DLD1 (cell line): ENCODE measurements around the gene KCNK5.

Experiments
- in situ Hi-C: cut with HindIII; loops from 2 replicates; pipeline ENCODE4 v1.10.0; 2017; ENCODE audit warnings: low sequenced_read_pairs

KCNK5 gene

GRCh38 chr6:39199976-39200375 is 29.3 kb downstream of the KCNK5 start:
- in situ Hi-C loops, result no loop called here

DNA sequence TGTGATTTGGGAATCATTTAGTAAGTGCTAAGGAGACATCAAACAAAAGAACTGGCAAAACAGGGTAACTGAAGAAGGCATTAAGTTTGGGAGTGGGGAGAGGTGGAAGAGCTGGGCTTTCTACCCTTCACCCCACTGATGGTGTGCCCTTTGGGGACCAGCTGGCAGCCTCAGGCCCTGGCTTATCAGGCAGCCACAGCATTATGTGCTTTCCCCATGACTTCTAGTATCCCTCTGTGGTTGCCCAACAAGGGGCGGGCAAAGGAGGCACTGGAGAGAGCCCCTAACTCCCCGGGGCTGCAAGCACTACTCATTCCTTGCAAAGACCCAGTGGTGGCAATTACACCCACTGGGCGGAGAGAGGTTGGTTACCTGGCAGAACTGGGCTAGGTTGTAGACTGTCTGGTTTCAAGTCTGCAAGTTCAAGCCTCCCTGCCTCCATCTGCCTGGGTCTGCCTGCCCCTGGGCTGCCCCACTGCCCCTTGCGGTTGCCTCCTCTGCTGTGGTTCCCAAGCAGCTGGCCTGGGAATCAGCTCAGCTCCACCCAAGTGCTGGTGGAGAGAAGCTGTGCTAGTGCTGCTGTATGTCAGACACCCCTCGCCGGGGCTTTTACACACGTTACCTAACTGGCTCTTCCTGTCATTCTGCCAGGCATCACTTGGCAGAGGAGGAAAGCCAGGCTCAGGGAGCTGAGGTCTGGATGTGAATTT is 29.9 kb downstream of the KCNK5 start:
- in situ Hi-C loops, result no loop called here

- in situ Hi-C loops, result no loop called here
Observed at GRCh38 chr6:39198528-39198927, 30.7 kb downstream of the KCNK5 start.

GRCh38 chr6:39197922-39198500 is 31.3 kb downstream of the KCNK5 start:
- in situ Hi-C loops, result no loop called here

- in situ Hi-C loops, result no loop called here
Observed at GRCh38 chr6:39197521-39197920, 31.8 kb downstream of the KCNK5 start.

- in situ Hi-C loops, result no loop called here
Observed at GRCh38 chr6:39196673-39197091, 32.6 kb downstream of the KCNK5 start.

DNA sequence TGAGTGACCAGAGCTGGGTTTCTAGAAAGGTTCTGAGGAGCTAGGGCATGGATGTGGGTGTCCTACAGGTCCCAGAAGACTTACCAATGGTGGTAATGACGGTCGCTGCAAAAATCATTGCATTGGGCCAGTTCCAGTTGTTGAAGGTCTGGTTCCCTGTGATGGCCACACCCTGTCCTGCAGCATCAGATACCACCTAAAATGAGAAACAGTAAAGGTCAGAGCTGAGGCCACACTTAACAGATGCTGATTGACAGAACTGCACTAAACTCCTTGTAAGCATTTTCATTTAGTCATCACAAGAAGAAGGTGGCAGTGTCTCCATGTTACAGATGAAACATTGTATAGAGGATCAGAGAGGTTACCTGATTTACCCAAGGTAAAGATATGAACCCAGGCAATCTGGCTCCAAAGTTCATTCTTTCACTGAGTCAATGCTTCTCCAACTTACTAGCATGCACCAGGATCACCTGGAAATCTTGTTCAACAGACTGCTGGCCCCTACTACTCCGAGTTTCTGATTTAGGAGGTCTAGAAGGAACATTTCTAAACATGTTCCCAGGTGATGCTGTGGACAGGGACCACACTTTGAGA is 33.4 kb downstream of the KCNK5 start:
- in situ Hi-C loops, result no loop called here

GRCh38 chr6:39194466-39194865 is 34.8 kb downstream of the KCNK5 start:
- in situ Hi-C loops, result no loop called here

DNA sequence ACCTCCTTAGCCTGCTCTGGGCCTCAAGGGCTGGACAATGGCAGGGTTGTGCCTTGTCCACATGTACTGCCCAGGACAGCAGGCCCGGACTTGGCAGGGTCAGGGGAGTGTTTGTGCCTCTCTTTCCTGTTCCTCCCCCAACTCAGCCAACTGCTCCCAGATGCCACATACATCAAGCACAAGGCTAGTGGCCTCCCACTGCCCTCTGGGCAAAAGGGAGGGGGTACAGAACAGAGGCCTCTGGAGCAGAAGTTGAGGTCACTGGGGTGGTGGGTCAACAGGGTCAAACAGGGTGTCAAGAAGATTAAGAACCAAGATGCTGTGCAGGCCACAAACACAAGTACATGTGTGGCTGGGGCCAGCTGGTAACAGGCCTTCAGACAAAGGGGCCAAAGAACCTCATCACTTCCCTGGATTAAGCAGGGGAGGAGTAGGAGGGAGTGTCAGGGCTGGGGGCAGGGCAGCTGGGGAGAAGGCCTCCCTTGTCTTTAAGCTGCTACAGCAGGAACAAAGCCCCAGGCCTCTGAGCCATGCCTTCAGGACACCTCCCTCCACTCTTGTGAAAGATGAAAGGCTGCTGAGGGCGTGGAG is 36.0 kb downstream of the KCNK5 start:
- in situ Hi-C loops, result no loop called here

DNA sequence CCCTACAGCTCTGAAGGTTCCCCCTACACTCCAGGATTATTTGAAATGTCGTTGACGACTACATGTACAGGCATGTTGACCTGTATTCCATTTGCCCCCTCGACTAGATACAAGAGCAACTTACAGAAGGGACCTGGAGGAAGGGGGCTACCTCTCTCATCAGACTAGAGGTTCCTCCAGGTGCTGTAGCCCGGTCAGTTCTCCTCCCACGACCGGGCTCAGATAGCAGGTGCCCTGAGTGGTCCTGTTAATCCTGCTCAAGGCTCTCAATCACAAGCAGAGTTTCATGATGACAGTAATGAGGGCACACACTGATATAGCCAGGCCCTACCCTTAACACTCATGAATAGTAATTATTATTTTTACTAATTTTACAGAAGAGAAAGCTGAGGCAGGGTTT is 36.5 kb downstream of the KCNK5 start:
- in situ Hi-C loops, result no loop called here

DNA sequence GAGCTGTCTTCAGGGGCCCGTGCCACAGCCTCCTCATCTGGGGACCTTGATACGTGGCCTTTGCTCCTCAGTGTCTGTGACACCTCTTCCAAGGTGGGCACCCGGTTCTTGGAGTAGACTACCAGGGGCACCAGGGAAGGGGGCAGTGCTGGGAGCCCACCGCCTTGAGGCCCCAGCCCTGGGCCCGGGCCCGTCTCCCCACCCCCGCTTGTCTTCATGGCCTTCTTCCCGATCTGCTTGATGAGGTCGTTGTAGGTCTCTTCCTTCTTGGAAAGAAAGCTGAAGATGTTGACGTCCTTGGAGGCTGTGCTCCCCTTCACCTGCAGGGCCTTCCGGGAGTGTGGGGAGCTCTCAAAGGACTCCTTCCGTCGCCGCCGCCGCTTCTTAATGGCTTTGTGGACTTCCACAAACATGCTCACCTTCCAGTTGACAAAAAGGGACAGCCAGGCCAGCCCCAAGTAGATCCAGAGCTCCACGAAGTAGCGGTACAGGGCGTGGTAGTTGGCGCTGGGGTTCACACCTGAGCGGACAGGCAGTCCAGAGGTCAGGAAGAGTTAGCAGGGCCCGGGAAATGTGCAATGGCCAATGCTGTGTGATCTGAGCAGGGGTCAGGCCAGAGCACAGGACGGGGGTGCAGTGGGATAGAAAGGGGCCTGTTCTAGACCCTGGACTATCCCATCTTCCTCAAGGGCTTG is 37.9 kb downstream of the KCNK5 start:
- in situ Hi-C loops, result no loop called here

- in situ Hi-C loops, result no loop called here
Observed at GRCh38 chr6:39190545-39191235, 38.6 kb downstream of the KCNK5 start.

DNA sequence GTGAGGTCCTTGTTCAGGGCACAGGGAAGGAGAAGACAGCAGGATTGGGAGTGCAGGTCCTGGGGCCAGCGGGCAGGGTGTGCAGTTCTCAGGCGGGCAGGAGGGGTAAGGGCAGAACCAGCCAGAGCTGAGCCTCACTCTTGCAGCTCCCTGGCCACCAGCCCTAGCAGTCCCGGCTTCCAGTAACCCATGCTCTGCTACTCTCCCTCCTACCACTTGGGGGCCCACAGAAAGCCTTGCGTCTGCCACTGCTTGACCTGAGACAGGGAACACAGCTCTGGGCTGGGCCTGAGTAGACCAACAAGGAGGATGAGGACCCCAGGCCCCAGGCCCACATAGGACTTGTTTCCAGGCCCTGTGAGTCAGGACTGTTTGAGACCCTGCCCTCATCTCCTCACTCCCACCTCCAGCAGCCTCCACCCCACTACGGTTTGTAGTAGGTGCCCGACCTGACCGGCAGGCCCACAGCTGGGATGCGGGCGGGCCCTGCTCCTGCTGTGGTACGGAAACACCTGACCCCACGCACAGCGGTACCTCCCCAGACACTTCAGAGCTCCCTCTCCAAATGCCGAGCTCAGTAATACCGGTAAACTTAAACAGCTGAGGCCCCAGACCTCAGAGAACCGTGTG is 39.2 kb downstream of the KCNK5 start:
- in situ Hi-C loops, result no loop called here

GRCh38 chr6:39189131-39189530 is 40.1 kb downstream of the KCNK5 start:
- in situ Hi-C loops, result no loop called here

GRCh38 chr6:39188571-39188970 is 40.7 kb downstream of the KCNK5 start:
- in situ Hi-C loops, result no loop called here

- in situ Hi-C loops, result no loop called here
Observed at GRCh38 chr6:39188098-39188450, 41.2 kb downstream of the KCNK5 start.

DNA sequence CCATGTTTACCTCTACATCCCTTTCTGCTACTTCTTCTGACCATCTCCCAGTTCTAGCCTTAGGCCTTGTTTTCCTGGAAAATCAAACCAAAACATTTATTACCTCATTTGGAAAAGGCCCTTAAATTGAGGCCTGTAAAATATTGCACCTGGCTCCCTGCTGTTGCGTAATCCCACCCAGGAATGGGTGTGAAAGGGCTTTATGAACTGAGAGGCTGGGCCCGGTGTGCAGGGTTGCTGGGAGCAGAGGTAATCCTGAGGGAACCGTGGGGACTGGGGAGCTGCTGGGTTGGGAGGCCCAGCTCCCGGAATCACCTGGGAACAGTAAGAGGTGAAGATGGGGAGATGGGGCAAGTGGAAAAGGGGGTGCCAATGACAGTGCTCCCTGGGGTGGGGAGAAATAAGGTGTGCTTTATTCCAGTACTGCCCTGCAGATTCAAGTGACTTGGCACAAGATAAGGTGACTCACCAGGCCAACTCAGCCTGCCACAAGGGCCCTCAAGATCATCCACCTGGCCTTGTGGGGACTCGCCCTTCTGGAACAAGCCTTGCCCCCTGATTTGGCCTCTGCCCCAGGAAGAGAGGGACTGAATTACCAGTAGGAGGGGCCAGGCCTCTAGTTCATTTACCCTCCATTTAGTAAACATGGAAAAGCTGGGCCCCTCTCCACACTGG is 44.2 kb downstream of the KCNK5 start:
- in situ Hi-C loops, result loop anchor here (5.0 kb wide), 1 partner anchor 97 kb away; no protein-coding TSS in a partner anchor

DNA sequence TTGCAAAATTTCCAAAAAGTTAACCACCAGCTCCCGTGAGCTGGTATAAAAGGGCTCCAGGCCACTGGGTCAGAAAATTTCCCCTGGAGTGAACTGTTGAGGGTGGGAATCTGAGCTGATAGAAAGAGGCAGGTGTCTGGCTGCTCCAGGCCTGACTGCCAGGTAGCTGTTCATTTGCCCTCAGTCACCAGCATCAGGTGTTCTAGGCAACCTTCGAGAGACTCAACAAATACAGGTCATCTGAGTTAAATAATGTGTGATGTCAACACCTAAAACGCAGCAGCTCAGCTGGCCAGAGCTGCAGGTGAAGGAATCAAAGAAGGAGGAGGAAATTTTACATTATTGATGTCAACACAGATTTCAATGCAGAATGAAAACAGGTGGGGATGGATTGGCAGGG is 46.7 kb downstream of the KCNK5 start:
- in situ Hi-C loops, result loop anchor here (5.0 kb wide), 1 partner anchor 100 kb away; no protein-coding TSS in a partner anchor

DNA sequence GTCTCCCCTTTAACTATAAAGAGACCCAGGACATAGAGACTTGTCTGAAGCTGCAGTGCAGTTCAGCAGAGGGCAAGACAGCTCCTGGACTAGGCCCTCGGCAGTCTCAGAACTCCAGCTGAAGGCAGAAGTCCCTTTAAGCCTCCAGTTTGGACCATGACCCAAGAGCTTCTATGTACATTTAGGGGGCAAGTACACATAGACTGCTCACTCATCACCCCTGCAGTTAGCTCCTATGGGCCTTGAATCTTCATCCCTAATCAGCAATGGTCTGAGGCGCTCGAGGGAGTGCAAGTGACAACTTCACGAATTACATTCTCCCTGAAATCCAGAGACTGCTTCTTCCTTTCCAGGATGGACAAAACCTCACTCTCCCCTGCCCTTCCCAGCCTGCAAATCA is 47.4 kb downstream of the KCNK5 start:
- in situ Hi-C loops, result loop anchor here (5.0 kb wide), 1 partner anchor 100 kb away; no protein-coding TSS in a partner anchor

GRCh38 chr6:39181333-39181732 is 47.9 kb downstream of the KCNK5 start:
- in situ Hi-C loops, result loop anchor here (5.0 kb wide), 1 partner anchor 101 kb away; no protein-coding TSS in a partner anchor
